ENCODE measurements around the gene ASXL3.

The ASXL3 gene

GRCh38 chr18:33579349-33580215 is 1.6 kb downstream of the ASXL3 start:
- TF ChIP-seq SIN3A (IDR thresholded peaks at IDR 0.05; ENCODE audit: borderline replicate concordance, insufficient read depth, low read length) (no peak), REST (IDR thresholded peaks at IDR 0.05; ENCODE audit: insufficient read depth in 1 of 2, low read depth in 2 of 2, low read length in 2 of 2) (no peak), FOXP2 (optimal IDR thresholded peaks at IDR 0.05; ENCODE audit: borderline replicate concordance, extremely low read depth, extremely low read length, insufficient read depth) (no peak), TAF1 (IDR thresholded peaks at IDR 0.05; ENCODE audit: borderline replicate concordance, insufficient read depth, low read length) (no peak), POLR2AphosphoS5 (IDR thresholded peaks at IDR 0.05; ENCODE audit: low read depth, low read length) (no peak)

- TF ChIP-seq SIN3A (IDR thresholded peaks at IDR 0.05; ENCODE audit: borderline replicate concordance, insufficient read depth, low read length) (no peak), FOXP2 (optimal IDR thresholded peaks at IDR 0.05; ENCODE audit: borderline replicate concordance, extremely low read depth, extremely low read length, insufficient read depth) (no peak), POLR2AphosphoS5 (IDR thresholded peaks at IDR 0.05; ENCODE audit: low read depth, low read length) (no peak), TAF1 (IDR thresholded peaks at IDR 0.05; ENCODE audit: borderline replicate concordance, insufficient read depth, low read length) (no peak)
These were observed 2.5 kb downstream of the ASXL3 start for GRCh38 chr18:33580546-33580945.

GRCh38 chr18:33581856-33582255 is 3.8 kb downstream of the ASXL3 start:
- TF ChIP-seq TAF1 (IDR thresholded peaks at IDR 0.05; ENCODE audit: borderline replicate concordance, insufficient read depth, low read length) (no peak), REST (IDR thresholded peaks at IDR 0.05; ENCODE audit: insufficient read depth in 1 of 2, low read depth in 2 of 2, low read length in 2 of 2) (no peak), FOXP2 (optimal IDR thresholded peaks at IDR 0.05; ENCODE audit: borderline replicate concordance, extremely low read depth, extremely low read length, insufficient read depth) (no peak), POLR2AphosphoS5 (IDR thresholded peaks at IDR 0.05; ENCODE audit: low read depth, low read length) (no peak)

GRCh38 chr18:33583901-33584300 is 5.9 kb downstream of the ASXL3 start:
- TF ChIP-seq REST (IDR thresholded peaks at IDR 0.05; ENCODE audit: insufficient read depth in 1 of 2, low read depth in 2 of 2, low read length in 2 of 2) (no peak), FOXP2 (optimal IDR thresholded peaks at IDR 0.05; ENCODE audit: borderline replicate concordance, extremely low read depth, extremely low read length, insufficient read depth) (no peak), POLR2AphosphoS5 (IDR thresholded peaks at IDR 0.05; ENCODE audit: low read depth, low read length) (no peak), TAF1 (IDR thresholded peaks at IDR 0.05; ENCODE audit: borderline replicate concordance, insufficient read depth, low read length) (no peak), SIN3A (IDR thresholded peaks at IDR 0.05; ENCODE audit: borderline replicate concordance, insufficient read depth, low read length) (no peak)

GRCh38 chr18:33584548-33585430 is 6.8 kb downstream of the ASXL3 start:
- TF ChIP-seq REST (IDR thresholded peaks at IDR 0.05; ENCODE audit: insufficient read depth in 1 of 2, low read depth in 2 of 2, low read length in 2 of 2) (no peak), SIN3A (IDR thresholded peaks at IDR 0.05; ENCODE audit: borderline replicate concordance, insufficient read depth, low read length) (no peak), POLR2AphosphoS5 (IDR thresholded peaks at IDR 0.05; ENCODE audit: low read depth, low read length) (no peak), TAF1 (IDR thresholded peaks at IDR 0.05; ENCODE audit: borderline replicate concordance, insufficient read depth, low read length) (no peak), FOXP2 (optimal IDR thresholded peaks at IDR 0.05; ENCODE audit: borderline replicate concordance, extremely low read depth, extremely low read length, insufficient read depth) (no peak)

Measured in PFSK-1 (cell line).